Naive B cell (primary cell): ENCODE measurements around the gene ATP8B3. TPM values are rescaled to one million over a fixed set of nuclear protein-coding genes. Genes with fewer than 3 reads are reported as not detected.
A peak's percentile ranks its signal among the peaks of the same experiment; 100 is the strongest.

Experiments
- ATAC-seq, 2 donors: fragments of 150-1000 bp; cut with Tn5 transposase; 2 replicates each; pipeline ENCODE4 v1.10.0; 2021; ENCODE audit warnings: low read depth in 2 of 2, mild to moderate bottlenecking in 2 of 2, moderate library complexity in 2 of 2
- DNase-seq: peaks from one replicate; pipeline ENCODE4 v3.0.0; 2022
- H3K27ac Mint-ChIP-seq, 6 donors: one replicate each; pipeline ENCODE4 v1.8.0; 2020 to 2022; ENCODE audit warnings: mild to moderate bottlenecking in 6 of 6, mixed read lengths in 6 of 6, moderate library complexity in 5 of 6, inconsistent platforms in 2 of 6
- H3K27me3 Mint-ChIP-seq, 3 donors: one replicate each; pipeline ENCODE4 v1.8.0; 2021 to 2022; ENCODE audit warnings: mixed read lengths in 3 of 3, mild to moderate bottlenecking in 1 of 3
- H3K36me3 Mint-ChIP-seq, 2 donors: one replicate each; pipeline ENCODE4 v1.8.0; 2020 to 2022; ENCODE audit warnings: mixed read lengths in 2 of 2, inconsistent platforms in 1 of 2, mild to moderate bottlenecking in 1 of 2
- H3K4me1 Mint-ChIP-seq, 3 donors: one replicate each; pipeline ENCODE4 v1.8.0; 2020 to 2022; ENCODE audit warnings: mixed read lengths in 3 of 3, inconsistent platforms in 1 of 3, mild to moderate bottlenecking in 1 of 3, moderate library complexity in 1 of 3
- H3K4me3 Mint-ChIP-seq, 8 donors: one replicate each; pipeline ENCODE4 v1.8.0; 2020 to 2022; ENCODE audit warnings: mild to moderate bottlenecking in 8 of 8, mixed read lengths in 8 of 8, moderate library complexity in 8 of 8, inconsistent platforms in 2 of 8
- H3K9me3 Mint-ChIP-seq, 7 donors: one replicate each; pipeline ENCODE4 v1.8.0; 2020 to 2022; ENCODE audit warnings: mixed read lengths in 7 of 7, mild to moderate bottlenecking in 5 of 7, inconsistent platforms in 2 of 7, moderate library complexity in 1 of 7
- polyA plus RNA-seq, 6 donors: library from polyadenylated mRNA; unstranded; fragments of 300-500 nt; fragmentation: Illumina TruSeq; gene quantifications; one replicate each; pipeline ENCODE4 v1.2.3, GENCODE V29; 2021; ENCODE audit warnings: low read depth in 6 of 6

ATP8B3 gene
- polyA plus RNA-seq, 6 donors from 2014 or later = 0.09 TPM; not detected in 5

GRCh38 chr19:1814391-1814790, 2.3 kb upstream of the ATP8B3 start:
- H3K4me3 Mint-ChIP-seq = no peak overlapping the region

GRCh38 chr19:1813192-1814182, 1.4 kb upstream of the ATP8B3 start:
- DNase-seq = no peak
- no peak for ATAC-seq
- H3K27ac Mint-ChIP-seq = peak overlapping the region in 2 of 6 donors; percentile 57 to 96
- no peaks in the 10 kb centered on the region for H3K9me3 Mint-ChIP-seq
- H3K27me3 Mint-ChIP-seq = no peaks in the 10 kb centered on the region
- H3K4me3 Mint-ChIP-seq = peak overlapping the region; percentile 87 to 98 (median 92)
- peaks cover 15 to 19% (median 16%) of the 10 kb centered on the region in 3 donors for H3K4me1 Mint-ChIP-seq
- no peaks in the 10 kb centered on the region for H3K36me3 Mint-ChIP-seq

More at GRCh38 chr19:1814391-1814790, 2.3 kb upstream of the ATP8B3 start:
- Mint-ChIP-seq H3K36me3 (no peaks in the 10 kb centered on the region), H3K27ac (peak overlapping the region in 1 of 6 donors; percentile 78), H3K4me1 (peaks cover 15 to 19% (median 16%) of the 10 kb centered on the region in 3 donors), H3K9me3 (no peaks in the 10 kb centered on the region), H3K27me3 (no peaks in the 10 kb centered on the region)
- no peak for ATAC-seq
- no peak for DNase-seq

GRCh38 chr19:1812426-1813191, 533 bp upstream of the ATP8B3 start:
- Mint-ChIP-seq H3K27ac (peak overlapping the region; percentile 49 to 96 (median 64)), H3K9me3 (no peaks in the 10 kb centered on the region), H3K36me3 (no peaks in the 10 kb centered on the region), H3K27me3 (no peaks in the 10 kb centered on the region), H3K4me1 (peaks cover 15 to 19% (median 16%) of the 10 kb centered on the region in 3 donors), H3K4me3 (peak overlapping the region; percentile 87 to 98 (median 92))
- DNase-seq (peak; percentile 77), ATAC-seq (peak; percentile 75)

- H3K4me1 Mint-ChIP-seq = peaks cover 15 to 19% (median 16%) of the 10 kb centered on the region in 3 donors
- peak overlapping the region in 1 of 6 donors; percentile 59 for H3K27ac Mint-ChIP-seq
- H3K9me3 Mint-ChIP-seq = no peaks in the 10 kb centered on the region
- H3K27me3 Mint-ChIP-seq = no peaks in the 10 kb centered on the region
- ATAC-seq = no peak
- H3K4me3 Mint-ChIP-seq = peak overlapping the region; percentile 33 to 92 (median 75)
- H3K36me3 Mint-ChIP-seq = no peaks in the 10 kb centered on the region
- DNase-seq = no peak
Observed at GRCh38 chr19:1811472-1811894, 593 bp downstream of the ATP8B3 start.

GRCh38 chr19:1810439-1811160, 1.5 kb downstream of the ATP8B3 start:
- Mint-ChIP-seq H3K36me3 (no peaks in the 10 kb centered on the region), H3K4me3 (peak overlapping the region in 6 of 8 donors; percentile 65 to 92 (median 74)), H3K27ac (peak overlapping the region in 3 of 6 donors; percentile 25 to 93 (median 71)), H3K27me3 (no peaks in the 10 kb centered on the region), H3K9me3 (no peaks in the 10 kb centered on the region), H3K4me1 (peaks cover 15 to 19% (median 16%) of the 10 kb centered on the region in 3 donors)
- no peak for DNase-seq
- ATAC-seq = no peak

GRCh38 chr19:1809678-1810077, 2.4 kb downstream of the ATP8B3 start:
- ATAC-seq (no peak), DNase-seq (no peak)
- Mint-ChIP-seq H3K27me3 (no peaks in the 10 kb centered on the region), H3K27ac (no peak overlapping the region), H3K9me3 (peaks cover 0 to under 1% (median 0%) of the 10 kb centered on the region in 7 donors), H3K4me3 (peak overlapping the region in 1 of 8 donors; percentile 87), H3K36me3 (no peaks in the 10 kb centered on the region), H3K4me1 (peaks cover 15 to 19% (median 16%) of the 10 kb centered on the region in 3 donors)

- H3K36me3 Mint-ChIP-seq = no peaks in the 10 kb centered on the region
- ATAC-seq = no peak
- DNase-seq = no peak
- peak overlapping the region in 1 of 6 donors; percentile 21 for H3K27ac Mint-ChIP-seq
- H3K4me3 Mint-ChIP-seq = no peak overlapping the region
- H3K4me1 Mint-ChIP-seq = peaks cover 12 to 18% (median 15%) of the 10 kb centered on the region in 3 donors
- peaks cover 0 to 3% (median 0%) of the 10 kb centered on the region in 7 donors for H3K9me3 Mint-ChIP-seq
- H3K27me3 Mint-ChIP-seq = no peaks in the 10 kb centered on the region
Observed at GRCh38 chr19:1808395-1808731, 3.7 kb downstream of the ATP8B3 start.

- H3K27ac Mint-ChIP-seq = peak overlapping the region in 2 of 6 donors; percentile 21 to 85
- H3K36me3 Mint-ChIP-seq = no peaks in the 10 kb centered on the region
- peaks cover 0 to 3% (median 0%) of the 10 kb centered on the region in 7 donors for H3K9me3 Mint-ChIP-seq
- ATAC-seq (no peak), DNase-seq (no peak)
- H3K4me1 Mint-ChIP-seq = peaks cover 7 to 15% (median 10%) of the 10 kb centered on the region in 3 donors
- H3K4me3 Mint-ChIP-seq = peak overlapping the region in 1 of 8 donors; percentile 54
- H3K27me3 Mint-ChIP-seq = no peaks in the 10 kb centered on the region
Observed at GRCh38 chr19:1807695-1808394, 4.2 kb downstream of the ATP8B3 start.

- peak overlapping the region in 2 of 8 donors; percentile 47 to 54 for H3K4me3 Mint-ChIP-seq
- H3K4me1 Mint-ChIP-seq = peaks cover 2 to 13% (median 4%) of the 10 kb centered on the region in 3 donors
- H3K9me3 Mint-ChIP-seq = peaks cover 0 to 3% (median 0%) of the 10 kb centered on the region in 7 donors
- no peak for DNase-seq
- ATAC-seq = no peak
- H3K27me3 Mint-ChIP-seq = no peaks in the 10 kb centered on the region
- no peak overlapping the region for H3K27ac Mint-ChIP-seq
- H3K36me3 Mint-ChIP-seq = no peaks in the 10 kb centered on the region
Observed at GRCh38 chr19:1807030-1807694, 4.9 kb downstream of the ATP8B3 start.

- H3K27ac Mint-ChIP-seq = peak overlapping the region in 1 of 6 donors; percentile 52
- no peak for DNase-seq
- no peak for ATAC-seq
- no peaks in the 10 kb centered on the region for H3K27me3 Mint-ChIP-seq
- H3K36me3 Mint-ChIP-seq = no peaks in the 10 kb centered on the region
- peak overlapping the region in 1 of 8 donors; percentile 47 for H3K4me3 Mint-ChIP-seq
- H3K9me3 Mint-ChIP-seq = peaks cover 0 to 3% (median 0%) of the 10 kb centered on the region in 7 donors
- peaks cover under 1 to 13% (median 4%) of the 10 kb centered on the region in 3 donors for H3K4me1 Mint-ChIP-seq
Observed at GRCh38 chr19:1806184-1807029, 5.7 kb downstream of the ATP8B3 start.

- Mint-ChIP-seq H3K9me3 (peaks cover 0 to 3% (median 0%) of the 10 kb centered on the region in 7 donors), H3K4me1 (peaks cover 0 to 8% (median 0%) of the 10 kb centered on the region in 3 donors), H3K36me3 (no peaks in the 10 kb centered on the region), H3K27ac (no peak overlapping the region), H3K4me3 (no peak overlapping the region), H3K27me3 (no peaks in the 10 kb centered on the region)
- DNase-seq (no peak), ATAC-seq (no peak)
Observed at GRCh38 chr19:1805401-1806183, 6.5 kb downstream of the ATP8B3 start.
